Activated CD4-positive, CD25-positive, alpha-beta regulatory T cell treated with anti-CD3 and anti-CD28 coated beads, Interleukin-2, amount 50 U/mL, for 16 hours (primary cell): ENCODE measurements around the gene RNF169.
"Not testable (repeated sequence)": the region's sequence is repeated elsewhere in the genome, so short reads cannot be mapped to it uniquely, and the experiment has no call there.

Experiments used
- DNase-seq: peaks from one replicate; pipeline ENCODE4 v3.0.0-alpha.2; 2020; ENCODE audit warnings: low read depth, low spot score

Gene RNF169

GRCh38 chr11:74822170-74822569 is 73.5 kb downstream of the RNF169 start:
- DNase-seq: no peak

GRCh38 chr11:74824285-74824982 is 75.8 kb downstream of the RNF169 start:
- no peak for DNase-seq

DNA sequence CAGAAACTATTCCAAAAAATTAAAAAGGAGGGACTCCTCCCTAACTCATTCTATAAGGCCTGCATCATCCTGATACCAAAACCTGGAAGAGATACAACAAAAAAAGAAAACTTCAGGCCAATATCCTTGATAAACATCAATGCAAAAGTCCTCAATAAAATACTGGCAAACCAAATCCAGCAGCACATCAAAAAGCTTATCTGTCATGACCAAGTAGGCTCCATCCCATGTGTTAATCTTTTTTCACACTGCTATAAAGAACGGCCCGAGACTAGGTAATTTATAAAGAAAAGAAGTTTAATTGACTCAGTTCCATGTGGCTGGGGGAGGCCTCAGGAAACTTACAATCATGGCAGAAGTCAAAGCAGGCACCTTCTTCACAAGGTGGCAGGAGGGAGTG is 76.9 kb downstream of the RNF169 start:
- not testable (repeated sequence) for DNase-seq

DNA sequence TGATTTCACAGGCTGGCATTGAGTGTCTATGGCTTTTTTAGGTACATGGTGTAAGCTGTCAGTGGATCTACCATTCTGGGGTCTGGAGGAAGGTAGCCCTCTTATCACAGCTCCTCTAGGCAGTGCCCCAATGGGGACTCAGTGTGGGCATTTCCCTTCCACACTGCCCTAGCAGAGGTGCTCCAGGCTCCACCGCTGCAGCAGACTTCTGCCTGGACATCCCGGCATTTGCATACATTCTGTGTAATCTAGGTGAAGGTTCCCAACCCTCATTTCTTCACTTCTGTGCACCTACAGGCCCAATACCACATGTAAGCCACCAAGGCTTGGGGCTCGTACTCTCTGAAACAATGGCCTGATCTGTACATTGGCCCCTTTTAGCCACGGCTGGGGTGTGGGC is 78.3 kb downstream of the RNF169 start:
- DNase-seq: no peak

- DNase-seq: no peak
These were observed 88.5 kb downstream of the RNF169 start for GRCh38 chr11:74837191-74837590.

DNA sequence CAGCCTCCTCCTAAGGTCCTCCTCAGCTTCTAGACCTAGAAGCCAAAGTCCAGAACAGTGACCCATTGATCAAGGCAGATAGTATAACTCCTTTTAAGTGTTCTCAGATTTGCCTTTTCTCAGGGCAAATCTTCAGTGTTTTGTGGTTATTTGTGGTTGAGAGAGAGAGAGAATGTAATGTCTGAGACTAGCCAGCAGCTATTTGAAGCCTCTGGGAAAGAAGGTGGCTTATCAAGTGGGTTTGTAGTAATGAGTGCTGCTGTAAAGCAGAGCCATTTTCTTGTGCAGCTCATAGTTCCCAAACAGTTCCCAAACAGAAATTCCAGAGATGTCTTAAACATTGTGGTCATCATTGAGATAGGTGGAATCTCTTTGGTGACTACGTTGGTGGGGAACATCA is 89.5 kb downstream of the RNF169 start:
- DNase-seq: no peak

GRCh38 chr11:74839446-74839845 is 90.8 kb downstream of the RNF169 start:
- DNase-seq: no peak

- no peak for DNase-seq
These were observed 91.3 kb downstream of the RNF169 start for GRCh38 chr11:74839971-74840370.

DNA sequence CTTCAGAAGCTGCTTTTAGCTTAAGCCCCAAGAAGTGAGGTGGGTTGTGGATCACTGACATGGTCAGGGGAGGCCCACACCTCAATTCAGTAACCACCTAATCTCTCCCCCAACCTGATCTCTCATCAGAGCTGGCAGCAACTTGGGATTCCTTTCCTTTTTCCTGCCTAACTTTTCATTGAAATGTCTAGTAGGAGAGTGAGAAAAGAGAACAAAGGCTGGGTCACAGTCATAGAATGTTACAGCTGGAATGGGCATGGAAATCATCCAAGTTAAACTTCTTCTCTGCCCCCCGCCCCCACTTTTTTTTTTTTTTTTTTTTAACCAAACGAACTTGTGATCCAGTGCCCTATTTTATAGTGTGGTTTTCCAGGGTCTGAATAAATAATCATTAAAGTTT is 91.8 kb downstream of the RNF169 start:
- DNase-seq: no peak

DNA sequence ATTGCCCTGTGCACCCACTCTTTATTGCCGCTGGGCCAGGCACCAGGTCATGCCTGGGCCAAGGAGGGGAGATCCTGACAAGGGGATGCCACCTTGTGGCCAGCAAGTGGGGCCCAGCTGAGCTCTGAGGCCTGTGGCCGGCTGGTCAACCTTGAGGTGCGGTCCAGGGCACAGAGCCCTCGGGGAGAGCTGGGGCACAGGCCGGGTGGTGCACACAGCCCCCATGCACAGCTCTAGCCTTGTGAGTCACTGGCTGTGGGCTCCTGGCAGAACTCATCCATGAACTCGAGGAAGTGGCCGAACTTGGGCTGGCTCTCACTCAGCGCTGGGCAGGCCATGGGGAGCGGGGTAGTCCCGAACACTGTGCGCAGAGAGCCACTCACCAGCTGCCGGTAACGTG is 94.3 kb downstream of the RNF169 start:
- DNase-seq: no peak

GRCh38 chr11:74844072-74844471 is 95.4 kb downstream of the RNF169 start:
- DNase-seq: no peak

DNA sequence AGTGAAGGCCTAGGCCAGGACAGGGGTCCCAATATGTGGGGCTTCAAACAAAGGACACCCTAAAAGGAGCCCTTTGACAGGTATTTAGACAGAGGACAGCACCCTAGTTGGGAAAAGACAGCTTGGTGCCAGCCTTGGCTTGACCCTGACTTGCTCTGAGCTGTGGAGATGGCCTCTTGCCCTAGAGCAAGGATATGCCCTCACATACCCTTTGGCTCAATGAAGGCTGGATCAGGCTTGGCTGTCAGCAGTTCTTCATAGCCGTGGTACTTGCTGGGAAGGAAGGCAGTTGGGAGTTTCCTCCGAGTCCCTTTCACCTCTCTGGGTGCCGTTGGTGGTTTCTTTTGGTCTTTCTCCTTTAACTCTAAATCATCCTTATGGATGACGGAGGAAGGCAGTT is 96.2 kb downstream of the RNF169 start:
- no peak for DNase-seq

DNA sequence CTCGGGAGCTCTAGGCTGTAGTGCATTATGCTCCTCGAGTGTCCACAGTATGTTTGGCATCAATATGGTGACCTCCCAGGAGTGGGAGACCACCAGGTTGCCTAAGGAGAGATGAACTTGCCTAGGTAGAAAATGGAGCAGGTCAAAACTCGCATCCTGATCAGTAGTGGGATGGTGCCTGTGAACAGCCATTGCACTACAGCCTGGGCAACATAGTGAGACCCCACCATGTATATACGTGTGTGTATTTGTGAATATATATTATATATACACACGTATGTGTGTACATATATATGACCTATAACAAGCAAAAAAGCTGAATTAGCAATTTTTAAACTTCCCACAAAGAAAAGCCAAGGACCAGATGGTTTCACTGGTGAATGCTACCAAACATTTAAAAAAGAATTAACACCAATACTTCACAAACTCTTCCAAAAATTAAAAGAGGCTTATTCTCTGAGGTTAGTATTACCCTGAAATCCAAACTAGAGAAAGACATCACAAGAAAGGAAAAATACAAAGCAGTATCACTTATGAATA is 97.4 kb downstream of the RNF169 start:
- DNase-seq: no peak

DNA sequence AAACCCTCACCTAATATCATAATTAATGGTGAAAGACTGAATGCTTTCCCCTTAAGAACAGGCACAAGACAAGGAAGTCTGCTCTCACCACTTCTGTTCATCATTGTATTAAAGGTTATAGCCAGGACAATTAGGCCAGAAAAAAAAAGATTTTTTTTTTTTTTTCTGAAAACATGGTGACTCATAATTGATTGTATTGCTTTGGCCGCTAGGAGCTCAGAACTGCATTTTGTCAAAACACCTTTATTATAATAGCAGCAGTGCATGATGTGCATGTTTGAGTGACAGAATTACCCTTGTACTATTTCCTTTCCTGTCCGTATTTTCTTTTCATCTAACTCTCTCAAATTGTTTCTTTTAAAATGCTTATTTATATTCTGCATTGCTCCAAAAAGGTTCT is 98.1 kb downstream of the RNF169 start:
- no peak for DNase-seq

- no peak for DNase-seq
These were observed 98.7 kb downstream of the RNF169 start for GRCh38 chr11:74847395-74847794.

DNA sequence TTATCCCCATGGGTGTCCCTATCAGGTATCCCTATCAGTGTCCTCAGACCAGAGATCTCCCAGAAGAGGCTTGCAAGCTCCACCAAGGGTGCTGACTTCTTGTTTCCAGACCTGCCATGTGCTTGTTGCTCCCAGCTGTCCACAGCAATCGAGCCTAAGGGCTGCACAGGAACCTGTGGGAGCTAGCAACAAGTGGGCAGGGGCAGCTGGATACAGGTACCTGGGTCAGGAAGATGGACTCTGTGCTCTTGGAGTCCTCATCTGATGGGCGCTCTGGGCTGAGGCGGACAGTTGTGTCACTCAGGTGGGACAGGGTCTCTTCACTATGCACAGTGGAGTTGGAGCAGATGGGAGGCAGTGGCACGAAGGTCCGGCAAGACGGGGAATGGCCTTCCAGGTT is 99.2 kb downstream of the RNF169 start:
- DNase-seq: no peak

DNA sequence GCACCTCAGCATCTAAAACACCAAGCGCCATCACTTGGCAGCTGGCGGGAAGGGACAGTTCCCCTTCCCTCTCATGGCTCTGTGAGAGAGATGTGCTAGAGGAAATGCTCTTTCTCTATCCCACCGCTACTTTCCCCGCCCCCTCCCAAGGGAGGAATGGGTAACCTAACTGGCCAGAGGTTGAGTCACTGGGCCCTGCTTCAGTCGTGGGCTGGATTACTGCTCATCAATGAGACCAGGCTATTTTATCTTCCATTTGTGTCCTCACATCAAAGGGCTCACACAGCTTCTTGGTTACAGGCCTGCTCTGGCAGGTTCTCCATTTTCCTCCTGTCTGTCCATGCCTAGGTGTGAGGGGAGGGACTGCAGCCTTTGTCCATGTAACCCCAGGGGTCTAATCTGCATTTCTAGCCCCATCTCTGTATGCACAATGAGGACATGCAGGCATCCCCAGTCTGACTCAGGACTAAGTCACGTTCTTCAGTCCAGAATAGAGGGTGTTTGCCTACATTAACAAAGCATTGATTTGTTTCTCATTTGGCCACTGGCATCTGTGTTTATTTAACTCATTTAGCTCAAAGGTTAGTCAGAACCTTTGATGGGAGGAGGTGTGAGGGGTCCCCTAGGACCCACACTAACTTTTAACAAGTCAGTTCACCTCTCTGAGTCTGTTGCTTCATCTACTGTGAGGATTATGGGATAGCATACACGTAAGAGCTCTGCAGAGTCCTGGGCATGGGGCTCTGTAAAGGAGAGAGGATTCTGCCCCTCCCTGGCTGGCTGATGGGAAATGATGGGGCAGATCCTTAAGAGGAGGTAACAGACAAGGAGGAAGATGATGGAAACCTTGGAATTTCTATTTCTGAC is 101.1 kb downstream of the RNF169 start:
- no peak for DNase-seq

- DNase-seq: no peak
These were observed 104.6 kb downstream of the RNF169 start for GRCh38 chr11:74853223-74853622.

DNA sequence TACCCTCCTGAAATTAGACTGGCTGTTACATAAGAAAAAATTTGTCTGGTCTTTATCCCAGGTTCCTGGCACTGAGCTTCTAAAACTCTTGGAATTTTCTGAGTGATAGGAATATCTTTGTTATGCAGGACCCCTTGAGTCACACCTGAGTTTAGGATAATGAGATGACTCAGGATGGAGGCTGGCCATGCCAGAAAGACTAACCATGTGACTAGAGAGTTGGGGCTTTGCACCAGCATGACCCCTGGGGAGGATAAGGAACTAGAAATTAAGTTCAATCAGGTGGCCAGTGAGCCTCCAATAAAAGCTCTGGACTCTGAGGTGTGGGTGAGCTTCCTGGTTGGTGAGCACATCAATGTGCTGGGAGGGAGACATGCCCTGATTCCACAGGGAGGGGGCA is 112.1 kb downstream of the RNF169 start:
- DNase-seq: no peak

DNA sequence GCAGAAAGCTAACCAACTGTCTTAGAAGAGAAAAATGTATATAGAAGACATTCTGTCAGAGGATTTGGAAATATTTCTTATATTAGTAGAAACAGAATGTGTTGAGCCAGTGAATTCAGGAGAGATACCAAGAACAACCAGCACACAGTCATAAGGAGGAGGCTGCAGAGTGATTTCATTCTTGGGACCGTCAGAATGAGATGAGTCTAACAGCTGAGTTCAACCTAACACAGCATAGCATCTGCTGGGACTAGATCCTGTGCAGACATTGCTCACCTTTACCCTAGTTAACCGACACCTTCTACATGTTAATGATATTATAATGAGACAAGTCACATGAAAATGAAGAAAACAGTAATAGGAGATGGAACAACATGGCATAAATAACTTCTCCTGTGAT is 114.8 kb downstream of the RNF169 start:
- DNase-seq: no peak

DNA sequence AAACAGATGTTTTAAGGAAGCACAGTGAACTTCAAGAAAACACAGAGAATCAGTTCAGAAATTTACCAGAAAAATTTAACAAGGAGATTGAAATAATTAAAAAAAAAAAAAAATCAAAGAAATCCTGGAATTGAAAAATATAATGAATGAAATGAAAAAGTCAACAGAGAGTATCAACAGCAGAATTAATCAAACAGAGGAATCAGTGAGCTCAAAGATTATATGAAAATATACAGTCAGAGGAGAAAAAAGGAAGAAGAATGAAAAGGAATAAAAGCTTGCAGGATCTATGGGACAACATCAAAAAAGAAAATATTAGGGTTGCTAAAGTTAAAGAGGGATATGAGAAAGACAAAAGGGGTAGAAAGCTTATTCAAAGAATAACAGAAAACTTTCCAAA is 117.9 kb downstream of the RNF169 start:
- no peak for DNase-seq

DNA sequence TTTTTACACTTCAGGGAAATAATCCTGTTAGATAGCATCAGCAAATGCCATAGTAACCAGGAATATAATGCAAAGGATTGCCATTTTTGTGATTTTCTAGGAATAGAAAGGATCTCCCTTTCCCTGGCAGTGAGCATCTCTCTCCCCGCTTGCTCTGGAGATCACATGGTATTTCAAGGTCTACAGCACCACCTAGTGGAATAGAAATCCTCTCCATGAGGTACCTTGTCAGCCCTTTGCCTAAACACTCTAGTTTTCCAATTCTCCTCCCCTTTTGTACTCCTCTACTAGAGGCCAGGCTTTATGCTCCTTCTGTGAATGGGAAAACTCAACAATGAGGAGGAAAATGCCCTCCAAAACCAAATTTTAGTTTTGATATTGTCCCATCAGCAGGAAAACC is 121.8 kb downstream of the RNF169 start:
- DNase-seq: no peak

DNA sequence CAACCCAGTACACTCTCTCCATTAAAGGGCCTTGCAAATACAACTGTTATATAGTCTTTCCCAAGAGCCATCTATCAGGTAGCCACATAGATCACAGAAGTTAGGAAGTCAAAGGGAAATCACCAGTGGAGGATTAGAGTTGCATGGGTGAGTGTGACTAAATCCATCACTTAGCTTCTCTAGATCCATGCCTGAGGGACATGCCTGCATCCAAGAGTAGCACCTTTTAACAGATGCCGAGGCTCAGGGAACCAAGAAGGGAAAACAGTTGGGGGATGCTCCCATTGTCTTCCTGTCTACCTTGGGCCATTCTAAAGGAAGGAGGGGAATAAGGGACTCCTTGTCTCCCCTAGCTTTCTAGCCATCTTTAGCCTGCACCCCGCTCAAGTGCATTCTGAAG is 122.4 kb downstream of the RNF169 start:
- no peak for DNase-seq
